ENCODE results near the gene FICD. TPM values are rescaled to one million over a fixed set of nuclear protein-coding genes. Genes with fewer than 3 reads are reported as not detected.
A peak's percentile ranks its signal among the peaks of the same experiment; 100 is the strongest.

FICD gene
- total RNA-seq (10 to 100 TPM in 8 of 9 donors, 1 to 10 TPM in 1; 6.2 to 77.5 (median 13.3) TPM), polyA plus RNA-seq (10 to 100 TPM in 1 of 3 donors, 1 to 10 TPM in 2; 2.7 to 71.6 (median 2.8) TPM)
- long read RNA-seq, donor 1, transcript FICD-204 (3 exons, 3,347 nt): major isoform, 11 of 15 reads
- long read RNA-seq, donor 1, partial matches to known transcripts: 0 of 15 reads
- long read RNA-seq, donor 1, other reads (novel, unspliced or antisense): 0 of 15 reads
- long read RNA-seq, donor 2, transcript FICD-204 (3 exons, 3,347 nt): major isoform, 6 of 6 reads
- long read RNA-seq, donor 2, partial matches to known transcripts: 0 of 6 reads
- long read RNA-seq, donor 2, other reads (novel, unspliced or antisense): 0 of 6 reads
- long read RNA-seq, donor 3, transcript FICD-204 (3 exons, 3,347 nt): major isoform, 9 of 11 reads
- long read RNA-seq, donor 3, partial matches to known transcripts: 0 of 11 reads
- long read RNA-seq, donor 3, other reads (novel, unspliced or antisense): 0 of 11 reads
- long read RNA-seq, donor 4, transcript FICD-204 (3 exons, 3,347 nt): major isoform, 19 of 23 reads
- long read RNA-seq, donor 4, partial matches to known transcripts: 0 of 23 reads
- long read RNA-seq, donor 4, other reads (novel, unspliced or antisense): 3 of 23 reads
- long read RNA-seq, donor 5, transcript FICD-204 (3 exons, 3,347 nt): major isoform, 27 of 28 reads
- long read RNA-seq, donor 5, partial matches to known transcripts: 0 of 28 reads
- long read RNA-seq, donor 5, other reads (novel, unspliced or antisense): 1 of 28 reads
- long read RNA-seq, donor 6, transcript FICD-204 (3 exons, 3,347 nt): major isoform, 16 of 17 reads
- long read RNA-seq, donor 6, partial matches to known transcripts: 0 of 17 reads
- long read RNA-seq, donor 6, other reads (novel, unspliced or antisense): 1 of 17 reads
- long read RNA-seq, donor 7, transcript FICD-204 (3 exons, 3,347 nt): major isoform, 7 of 8 reads
- long read RNA-seq, donor 7, partial matches to known transcripts: 0 of 8 reads
- long read RNA-seq, donor 7, other reads (novel, unspliced or antisense): 0 of 8 reads
- long read RNA-seq, donor 8, transcript FICD-204 (3 exons, 3,347 nt): major isoform, 7 of 36 reads
- long read RNA-seq, donor 8, partial matches to known transcripts: 29 of 36 reads
- long read RNA-seq, donor 8, other reads (novel, unspliced or antisense): 0 of 36 reads
- long read RNA-seq, donor 9, transcript FICD-204 (3 exons, 3,347 nt): major isoform, 6 of 15 reads
- long read RNA-seq, donor 9, partial matches to known transcripts: 8 of 15 reads
- long read RNA-seq, donor 9, other reads (novel, unspliced or antisense): 0 of 15 reads
- long read RNA-seq, donor 10, partial matches to known transcripts: 0 of 4 reads
- long read RNA-seq, donor 10, other reads (novel, unspliced or antisense): 0 of 4 reads

- intact Hi-C loops (cut with DNase I): loop anchor here in 1 of 2 donors (10.0 kb wide), 1 partner anchor 100 kb away; no protein-coding TSS in a partner anchor
- WGBS, 4 donors: 0 to 1% (median 1%) methylated on average over 22 to 66 of the region's 67 CpGs
- H3K4me1 ChIP-seq (replicated peaks in 1 of 2): peaks cover 24 to 25% of the 10 kb centered on the region in 2 donors
- H3K27ac ChIP-seq: peak within 1 kb of the TSS in 4 of 5 donors; percentile 38 to 89 (median 60)
- no peaks in the 10 kb centered on the region for H3K9me3 ChIP-seq (replicated peaks in 1 of 3)
- H3K27me3 ChIP-seq: no peaks in the 10 kb centered on the region
- TF ChIP-seq POLR2A (IDR thresholded peaks at IDR 0.05) (peak in 1 of 2 donors; percentile 51), CTCF (IDR thresholded peaks at IDR 0.05) (no peak)
- H3K36me3 ChIP-seq (replicated peaks in 1 of 2): peaks cover 0 to 24% of the 10 kb centered on the region in 2 donors
- DNase-seq: peak; percentile 99 to 100 (median 100)
- H3K4me3 ChIP-seq: peak within 1 kb of the TSS; percentile 54 to 89 (median 63)
These were observed at the start of gene FICD for GRCh38 chr12:108514973-108515814. Gene FICD, plus strand, starts transcription at chr12:108515277. Its CDS starts 1,696 bp downstream, at chr12:108516973.

GRCh38 chr12:108465417-108465816, 49.7 kb upstream of the FICD start:
- Histone ChIP-seq H3K27me3 (peaks cover 4% of the 10 kb centered on the region), H3K4me3 (no peak overlapping the region), H3K36me3 (replicated peaks in 1 of 2) (no peaks in the 10 kb centered on the region), H3K27ac (no peak overlapping the region), H3K4me1 (replicated peaks in 1 of 2) (no peaks in the 10 kb centered on the region), H3K9me3 (replicated peaks in 1 of 3) (no peaks in the 10 kb centered on the region)
- intact Hi-C loops (cut with DNase I): no loop called here
- no peak for DNase-seq
- WGBS, 4 donors: 43 to 56% (median 52%) methylated on average over 3 of the region's 3 CpGs
- TF ChIP-seq POLR2A (IDR thresholded peaks at IDR 0.05) (no peak), CTCF (IDR thresholded peaks at IDR 0.05) (no peak)

- Histone ChIP-seq H3K36me3 (replicated peaks in 1 of 2) (no peaks in the 10 kb centered on the region), H3K4me3 (no peak overlapping the region), H3K27me3 (no peaks in the 10 kb centered on the region), H3K4me1 (replicated peaks in 1 of 2) (no peaks in the 10 kb centered on the region), H3K9me3 (replicated peaks in 1 of 3) (no peaks in the 10 kb centered on the region), H3K27ac (no peak overlapping the region)
- intact Hi-C loops (cut with DNase I): no loop called here
- DNase-seq: peak in 3 of 7 donors; percentile 5 to 19 (median 12)
- WGBS, 4 donors: 40 to 61% (median 44%) methylated on average over 4 to 6 of the region's 6 CpGs
- TF ChIP-seq CTCF (IDR thresholded peaks at IDR 0.05) (no peak), POLR2A (IDR thresholded peaks at IDR 0.05) (no peak)
These were observed 46.7 kb upstream of the FICD start for GRCh38 chr12:108468196-108468968.
